ENCODE data around the gene CDC14A.

CDC14A gene

DNA sequence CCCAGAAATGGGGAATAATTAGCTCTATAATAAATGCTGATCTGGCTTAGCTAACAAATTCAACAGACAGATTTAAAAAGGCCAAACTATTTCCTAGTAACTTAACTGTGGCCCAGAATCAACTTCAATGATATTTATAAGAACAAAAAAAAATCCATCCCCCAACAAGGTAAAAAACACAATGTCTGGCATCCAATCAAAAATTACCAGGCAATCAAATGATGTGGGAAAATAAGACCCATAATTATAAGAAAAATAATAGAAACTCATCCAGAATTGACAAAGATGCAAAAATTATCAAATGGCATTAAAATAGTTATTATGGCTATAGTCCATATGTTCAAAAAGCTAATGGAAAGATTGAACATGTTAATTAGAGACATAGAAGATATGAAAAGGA is 42.4 kb upstream of the CDC14A start:
- no peak for DNase-seq (ENCODE audit: low read depth)
- H3K4me3 ChIP-seq (ENCODE audit: low read length) = no peak overlapping the region
- TF ChIP-seq, protein P1, sequence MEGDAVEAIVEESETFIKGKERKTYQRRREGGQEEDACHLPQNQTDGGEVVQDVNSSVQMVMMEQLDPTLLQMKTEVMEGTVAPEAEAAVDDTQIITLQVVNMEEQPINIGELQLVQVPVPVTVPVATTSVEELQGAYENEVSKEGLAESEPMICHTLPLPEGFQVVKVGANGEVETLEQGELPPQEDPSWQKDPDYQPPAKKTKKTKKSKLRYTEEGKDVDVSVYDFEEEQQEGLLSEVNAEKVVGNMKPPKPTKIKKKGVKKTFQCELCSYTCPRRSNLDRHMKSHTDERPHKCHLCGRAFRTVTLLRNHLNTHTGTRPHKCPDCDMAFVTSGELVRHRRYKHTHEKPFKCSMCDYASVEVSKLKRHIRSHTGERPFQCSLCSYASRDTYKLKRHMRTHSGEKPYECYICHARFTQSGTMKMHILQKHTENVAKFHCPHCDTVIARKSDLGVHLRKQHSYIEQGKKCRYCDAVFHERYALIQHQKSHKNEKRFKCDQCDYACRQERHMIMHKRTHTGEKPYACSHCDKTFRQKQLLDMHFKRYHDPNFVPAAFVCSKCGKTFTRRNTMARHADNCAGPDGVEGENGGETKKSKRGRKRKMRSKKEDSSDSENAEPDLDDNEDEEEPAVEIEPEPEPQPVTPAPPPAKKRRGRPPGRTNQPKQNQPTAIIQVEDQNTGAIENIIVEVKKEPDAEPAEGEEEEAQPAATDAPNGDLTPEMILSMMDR (conservative IDR thresholded peaks at IDR 0.05; ENCODE audit: low read depth, low read length) = no peak

DNA sequence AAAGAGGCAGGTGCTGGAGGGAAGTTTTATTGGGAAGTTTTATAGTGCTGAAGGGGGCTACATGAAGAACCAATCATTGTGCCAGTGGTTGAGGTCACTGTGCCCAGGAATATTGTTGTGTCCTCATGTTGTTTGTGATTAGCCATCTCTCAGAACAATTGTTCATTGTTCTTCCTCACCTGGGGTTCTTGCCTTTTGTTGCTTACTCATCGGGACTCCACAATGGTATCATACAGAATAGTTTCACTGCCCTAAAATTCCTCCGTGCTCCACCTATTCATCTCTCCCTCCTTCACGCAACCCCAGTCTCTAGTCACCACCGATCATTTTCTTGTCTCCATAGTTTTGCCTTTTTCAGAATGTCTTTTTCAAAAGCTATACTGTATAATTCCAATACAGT is 38.9 kb upstream of the CDC14A start:
- H3K4me3 ChIP-seq (ENCODE audit: low read length) = no peak overlapping the region
- DNase-seq (ENCODE audit: low read depth) = no peak
- TF ChIP-seq, protein P1 (conservative IDR thresholded peaks at IDR 0.05; ENCODE audit: low read depth, low read length) = no peak

DNA sequence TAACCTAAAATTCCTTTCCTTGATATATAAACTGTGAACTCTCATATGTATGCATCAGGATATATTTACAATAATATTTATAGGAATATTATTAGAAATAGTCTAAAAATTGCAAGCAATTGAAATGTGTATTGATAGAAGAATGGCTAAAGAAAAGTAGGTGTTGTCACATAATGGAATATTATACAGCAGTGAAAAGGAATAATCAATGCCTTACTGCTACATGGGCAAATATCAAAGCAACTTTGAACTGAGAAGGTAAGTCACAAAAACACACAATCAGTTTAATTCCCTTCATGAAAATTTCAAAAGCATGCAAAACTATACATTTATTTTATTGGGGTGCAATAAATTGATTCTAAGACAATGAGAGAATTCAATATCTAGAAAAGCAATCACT is 35.7 kb upstream of the CDC14A start:
- no peak for DNase-seq (ENCODE audit: low read depth)
- no peak overlapping the region for H3K4me3 ChIP-seq (ENCODE audit: low read length)
- TF ChIP-seq, protein P1 (conservative IDR thresholded peaks at IDR 0.05; ENCODE audit: low read depth, low read length) = no peak

DNA sequence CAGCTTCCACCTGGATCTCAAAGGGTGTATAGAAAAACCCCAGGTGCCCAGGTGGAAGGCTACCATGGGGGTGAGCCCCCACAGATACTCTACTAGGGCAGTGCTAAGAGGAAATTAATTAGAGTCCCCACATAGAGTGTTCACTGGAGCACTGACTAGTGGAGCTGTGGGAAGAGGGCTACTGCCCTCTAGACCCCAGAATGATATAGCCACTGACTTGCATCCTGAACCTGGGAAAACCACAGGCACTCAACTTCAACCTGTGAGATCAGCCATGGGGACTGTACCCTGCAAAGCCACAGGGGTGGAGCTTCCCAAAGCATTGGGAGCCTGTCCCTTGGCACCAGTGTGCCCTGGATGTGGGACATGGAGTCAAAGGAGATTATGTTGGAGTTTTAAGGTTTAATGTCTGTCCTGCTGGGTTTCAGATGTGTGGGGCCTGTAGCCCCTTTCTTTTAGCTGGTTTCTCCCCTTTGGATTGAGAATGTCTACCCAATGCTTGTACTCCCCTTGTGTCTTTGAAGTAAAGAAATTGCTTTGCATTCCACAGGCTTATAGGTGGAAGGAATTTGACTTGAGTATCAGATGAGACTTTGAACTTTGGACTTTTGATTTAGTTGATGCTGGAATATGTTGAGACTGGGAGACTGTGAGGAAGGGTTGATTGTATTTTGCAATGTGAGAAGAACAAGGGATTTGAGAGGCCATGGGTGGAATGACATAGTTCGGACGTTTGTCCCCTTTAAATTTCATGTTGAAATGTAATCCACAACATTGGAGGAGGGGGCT is 31.8 kb upstream of the CDC14A start:
- no peak overlapping the region for H3K4me3 ChIP-seq (ENCODE audit: low read length)
- TF ChIP-seq, protein P1 (conservative IDR thresholded peaks at IDR 0.05; ENCODE audit: low read depth, low read length) = no peak
- DNase-seq (ENCODE audit: low read depth) = no peak

DNA sequence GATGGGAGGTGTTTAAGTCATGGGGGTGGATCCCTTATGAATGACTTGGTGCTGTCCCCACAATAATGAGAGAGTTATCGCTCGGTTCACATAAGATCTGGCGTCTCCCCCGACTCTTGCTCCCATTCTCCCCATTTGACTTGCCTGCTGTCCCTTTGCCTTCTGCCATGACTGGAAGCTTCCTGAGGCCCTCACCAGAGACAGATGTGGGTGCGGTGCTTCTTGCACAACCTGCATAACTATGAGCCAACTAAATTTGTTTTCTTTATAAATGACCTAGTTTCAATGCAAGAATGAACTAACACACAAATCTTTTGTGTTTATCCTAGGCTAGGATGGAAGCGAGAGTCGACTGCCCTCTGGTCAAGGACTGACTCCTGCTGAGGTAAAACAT is 31.2 kb upstream of the CDC14A start:
- DNase-seq (ENCODE audit: low read depth) = no peak
- H3K4me3 ChIP-seq (ENCODE audit: low read length) = no peak overlapping the region
- TF ChIP-seq, protein P1 (conservative IDR thresholded peaks at IDR 0.05; ENCODE audit: low read depth, low read length) = no peak

DNA sequence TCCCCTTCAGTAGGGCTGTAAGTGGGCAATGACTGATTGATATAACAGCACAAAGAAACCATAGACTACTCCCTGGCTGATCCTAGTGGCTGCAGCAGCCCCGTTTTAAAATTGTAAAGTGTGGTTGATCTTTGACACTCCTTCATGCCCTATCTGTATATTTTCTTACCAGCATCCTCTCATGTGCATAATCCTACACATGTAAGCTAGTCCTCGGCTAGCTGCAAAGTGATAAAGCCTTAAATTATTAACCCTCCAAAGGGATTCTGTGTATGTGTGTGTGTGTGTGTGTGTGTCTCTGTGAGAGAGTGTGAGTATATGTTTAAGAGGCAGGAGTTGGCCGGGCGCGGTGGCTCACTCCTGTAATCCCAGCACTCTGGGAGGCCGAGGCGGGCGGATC is 30.8 kb upstream of the CDC14A start:
- DNase-seq (ENCODE audit: low read depth) = no peak
- TF ChIP-seq, protein P1 (conservative IDR thresholded peaks at IDR 0.05; ENCODE audit: low read depth, low read length) = no peak
- H3K4me3 ChIP-seq (ENCODE audit: low read length) = no peak overlapping the region
